MCF 10A (cell line): ENCODE results near the gene SLCO2A1. TPM values are rescaled to one million over a fixed set of nuclear protein-coding genes. Genes with fewer than 3 reads are reported as not detected.

ENCODE experiments used
- BruUV-seq: library from RNA; stranded (reverse); fragments of 400-500 nt; replicated peaks from 2 replicates; lab custom pipeline; 2021; lab: Mats Ljungman, UMichigan
- CTCF ChIA-PET: fragments of 300-600 bp; sonication (Branson Sonifier 250); formaldehyde crosslinking; extraction: SDS; loops from one replicate; lab custom pipeline; 2021; ENCODE audit warnings: antibody characterized with exemption, inconsistent platforms; lab: Yijun Ruan, JAX
- POLR2A ChIA-PET: fragments of 300-600, 350-650 bp; sonication (Branson Sonifier 250); formaldehyde crosslinking; extraction: SDS; loops from one replicate; lab custom pipeline; 2020; ENCODE audit warnings: antibody characterized with exemption, inconsistent platforms; lab: Yijun Ruan, JAX
- DNase-seq: peaks from one replicate; pipeline ENCODE4 v3.0.0-alpha.2; 2018; ENCODE audit not compliant: unreplicated experiment
- H3K27ac Mint-ChIP-seq: one replicate; pipeline ENCODE4 v1.8.0; 2022; ENCODE audit warnings: mild to moderate bottlenecking, low read depth, mixed read lengths; ENCODE audit not compliant: unreplicated experiment
- H3K27me3 Mint-ChIP-seq: one replicate; pipeline ENCODE4 v1.8.0; 2022; ENCODE audit warnings: mixed read lengths; ENCODE audit not compliant: insufficient read depth, unreplicated experiment
- H3K36me3 Mint-ChIP-seq: one replicate; pipeline ENCODE4 v1.8.0; 2022; ENCODE audit warnings: mild to moderate bottlenecking, moderate library complexity, mixed read lengths; ENCODE audit not compliant: insufficient read depth, unreplicated experiment
- H3K4me1 Mint-ChIP-seq: one replicate; pipeline ENCODE4 v1.8.0; 2022; ENCODE audit warnings: mixed read lengths; ENCODE audit not compliant: insufficient read depth, unreplicated experiment
- H3K4me3 Mint-ChIP-seq: one replicate; pipeline ENCODE4 v1.8.0; 2022; ENCODE audit warnings: mild to moderate bottlenecking, moderate library complexity, mixed read lengths; ENCODE audit not compliant: unreplicated experiment
- H3K9me3 Mint-ChIP-seq: one replicate; pipeline ENCODE4 v1.8.0; 2022; ENCODE audit warnings: mixed read lengths; ENCODE audit not compliant: unreplicated experiment
- CTCF ChIP-seq: fragments of 200-600 bp; IDR thresholded peaks from one replicate; pipeline ENCODE4 v1.8.0; 2022; ENCODE audit warnings: antibody characterized with exemption, mild to moderate bottlenecking; ENCODE audit not compliant: unreplicated experiment
- intact Hi-C: fragments of 100-400 bp; cut with micrococcal nuclease; formaldehyde crosslinking; loops from 2 replicates; pipeline ENCODE4 v1.14.1; 2022
- total RNA-seq: library from RNA; stranded (reverse); gene quantifications from 2 replicates; pipeline ENCODE4 v1.2.3, GENCODE V29; 2022

SLCO2A1 gene
- total RNA-seq, 1 experiment from 2014 or later = 1.0 TPM

- H3K27ac Mint-ChIP-seq = no peak overlapping the region
- intact Hi-C loops = loop anchor here (1.0 kb wide), 1 partner anchor 130 kb away; no protein-coding TSS in a partner anchor
Observed at GRCh38 chr3:134060561-134061385, 31.0 kb upstream of the SLCO2A1 start.

DNA sequence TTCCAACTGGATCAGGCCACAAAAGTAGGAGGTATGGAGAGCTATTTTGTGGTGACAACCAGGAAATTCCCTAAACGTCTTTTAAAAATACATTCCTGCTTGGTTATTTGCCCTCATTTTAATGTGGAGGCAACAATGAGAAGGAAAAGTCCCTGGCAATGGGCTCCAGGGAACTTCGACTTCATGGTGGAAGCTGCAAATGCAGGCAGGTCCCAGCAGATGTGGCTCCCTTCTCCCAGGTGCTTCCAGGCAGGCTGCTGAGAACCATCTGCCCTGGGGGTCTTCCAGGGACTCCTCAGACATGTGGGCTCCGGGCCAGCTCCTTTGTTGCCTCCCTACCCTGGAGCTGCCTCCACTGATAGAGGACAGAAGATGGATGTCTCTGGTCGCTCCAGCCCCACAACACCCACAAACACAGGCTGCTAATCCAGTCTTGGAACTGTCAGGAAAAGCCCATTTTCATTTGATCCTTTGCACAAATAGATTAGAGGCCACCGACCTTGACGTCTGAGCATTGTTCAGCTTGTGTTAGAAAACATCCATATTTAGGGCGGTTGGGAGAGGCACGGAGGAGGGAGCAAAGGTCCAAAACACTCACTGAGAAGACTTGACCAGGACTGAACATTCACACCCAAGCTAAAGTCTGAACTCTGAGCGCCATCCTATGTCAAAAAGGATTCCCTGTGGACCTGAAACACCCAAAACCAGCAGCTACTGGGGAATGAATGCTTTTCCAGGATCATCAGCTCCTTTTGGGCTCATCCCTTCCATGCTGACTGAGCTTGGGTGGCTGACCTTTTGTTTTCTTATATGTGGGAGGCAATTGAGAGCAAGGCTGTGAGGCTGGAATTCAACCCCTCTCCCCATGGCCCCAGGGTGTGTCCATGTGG is 30.2 kb upstream of the SLCO2A1 start:
- BruUV-seq = no TSS peak
- no peak overlapping the region for H3K27ac Mint-ChIP-seq
- CTCF ChIA-PET = interaction anchor here (0.5 to 5.8 kb wide), 7 partner anchors 10 to 244 kb away, joined by 3 to 57 read pairs (median 4); no protein-coding TSS in a partner anchor
- no peaks in the 10 kb centered on the region for H3K9me3 Mint-ChIP-seq
- intact Hi-C loops = loop anchor here (1.0 kb wide), 1 partner anchor 130 kb away; no protein-coding TSS in a partner anchor
- peak; percentile 18 for TF ChIP-seq CTCF
- H3K4me1 Mint-ChIP-seq = peaks cover 17% of the 10 kb centered on the region
- H3K36me3 Mint-ChIP-seq = no peaks in the 10 kb centered on the region
- POLR2A ChIA-PET = interaction anchor here (1.1 kb wide), 1 partner anchor 116 kb away, joined by 3 read pairs; no protein-coding TSS in a partner anchor
- no peak overlapping the region for H3K4me3 Mint-ChIP-seq
- H3K27me3 Mint-ChIP-seq = peaks cover 11% of the 10 kb centered on the region
- peak; percentile 27 for DNase-seq

More at GRCh38 chr3:134060561-134061385, 31.0 kb upstream of the SLCO2A1 start:
- H3K9me3 Mint-ChIP-seq = no peaks in the 10 kb centered on the region
- H3K27me3 Mint-ChIP-seq = peaks cover 11% of the 10 kb centered on the region
- H3K4me1 Mint-ChIP-seq = peaks cover 17% of the 10 kb centered on the region
- no peak overlapping the region for H3K4me3 Mint-ChIP-seq
- ChIA-PET POLR2A (interaction anchor here (1.1 kb wide), 1 partner anchor 117 kb away, joined by 3 read pairs; no protein-coding TSS in a partner anchor), CTCF (interaction anchor here (0.5 to 5.8 kb wide), 8 partner anchors 11 to 245 kb away, joined by 3 to 57 read pairs (median 3); no protein-coding TSS in a partner anchor)
- H3K36me3 Mint-ChIP-seq = no peaks in the 10 kb centered on the region
- no peak for DNase-seq
- BruUV-seq = no TSS peak
- TF ChIP-seq CTCF = no peak

- Mint-ChIP-seq H3K36me3 (no peaks in the 10 kb centered on the region), H3K27ac (no peak overlapping the region), H3K4me3 (no peak overlapping the region), H3K4me1 (peaks cover 17% of the 10 kb centered on the region), H3K27me3 (peaks cover 10% of the 10 kb centered on the region), H3K9me3 (no peaks in the 10 kb centered on the region)
- no peak for DNase-seq
- intact Hi-C loops = no loop called here
- BruUV-seq = no TSS peak
- ChIA-PET POLR2A (no interaction called here), CTCF (interaction anchor here (1.9 to 5.8 kb wide), 3 partner anchors 113 to 128 kb away, joined by 4 to 57 read pairs (median 8); no protein-coding TSS in a partner anchor)
- TF ChIP-seq CTCF = no peak
Observed at GRCh38 chr3:134059035-134059601, 29.4 kb upstream of the SLCO2A1 start.
